ENCODE measurements around the gene BCAR3. TPM values are rescaled to one million over a fixed set of nuclear protein-coding genes. Genes with fewer than 3 reads are reported as not detected.

The BCAR3 gene
- total RNA-seq, 1 donor from 2014 or later = 22.8 TPM

GRCh38 chr1:93575621-93576284 is 105.9 kb downstream of the BCAR3 start:
- peaks cover 0 to 38% of the 10 kb centered on the region in 2 donors for H3K36me3 ChIP-seq
- H3K4me1 ChIP-seq = peaks cover 48% of the 10 kb centered on the region
- no peak overlapping the region for H3K27ac ChIP-seq
- TF ChIP-seq CTCF (IDR thresholded peaks at IDR 0.05) (no peak), POLR2AphosphoS5 (IDR thresholded peaks at IDR 0.05; ENCODE audit: insufficient read depth in 1 of 2, low read depth in 1 of 2) (no peak), POLR2A (IDR thresholded peaks at IDR 0.05) (no peak)
- intact Hi-C loops (cut with DNase I) = no loop called here
- no peaks in the 10 kb centered on the region for H3K27me3 ChIP-seq
- DNase-seq (ENCODE audit: extremely low spot score in 2 of 2) = peak in 1 of 2 donors; percentile 64
- H3K4me3 ChIP-seq = no peak overlapping the region
- no peaks in the 10 kb centered on the region for H3K9me3 ChIP-seq

- intact Hi-C loops (cut with DNase I) = no loop called here
- no peak overlapping the region for H3K27ac ChIP-seq
Measured at GRCh38 chr1:93574991-93575390, 106.6 kb downstream of the BCAR3 start.

GRCh38 chr1:93574511-93574910 is 107.1 kb downstream of the BCAR3 start:
- no peaks in the 10 kb centered on the region for H3K27me3 ChIP-seq
- H3K9me3 ChIP-seq = no peaks in the 10 kb centered on the region
- DNase-seq (ENCODE audit: extremely low spot score in 2 of 2) = peak in 1 of 2 donors; percentile 67
- no peak overlapping the region for H3K4me3 ChIP-seq
- peaks cover 0 to 50% of the 10 kb centered on the region in 2 donors for H3K36me3 ChIP-seq
- no peak overlapping the region for H3K27ac ChIP-seq
- TF ChIP-seq CTCF (IDR thresholded peaks at IDR 0.05) = no peak
- no peak for TF ChIP-seq POLR2A (IDR thresholded peaks at IDR 0.05)
- no peak for TF ChIP-seq POLR2AphosphoS5 (IDR thresholded peaks at IDR 0.05; ENCODE audit: insufficient read depth in 1 of 2, low read depth in 1 of 2)
- intact Hi-C loops (cut with DNase I) = no loop called here
- peaks cover 35% of the 10 kb centered on the region for H3K4me1 ChIP-seq

More at GRCh38 chr1:93574991-93575390, 106.6 kb downstream of the BCAR3 start:
- TF ChIP-seq CTCF (IDR thresholded peaks at IDR 0.05) = no peak
- no peak for TF ChIP-seq POLR2A (IDR thresholded peaks at IDR 0.05)
- TF ChIP-seq POLR2AphosphoS5 (IDR thresholded peaks at IDR 0.05; ENCODE audit: insufficient read depth in 1 of 2, low read depth in 1 of 2) = no peak
- Histone ChIP-seq H3K9me3 (no peaks in the 10 kb centered on the region), H3K4me1 (peaks cover 40% of the 10 kb centered on the region), H3K36me3 (peaks cover 0 to 46% of the 10 kb centered on the region in 2 donors), H3K4me3 (no peak overlapping the region), H3K27me3 (no peaks in the 10 kb centered on the region)
- no peak for DNase-seq (ENCODE audit: extremely low spot score in 2 of 2)

GRCh38 chr1:93573940-93574469 is 107.6 kb downstream of the BCAR3 start:
- peaks cover 0 to 53% of the 10 kb centered on the region in 2 donors for H3K36me3 ChIP-seq
- TF ChIP-seq CTCF (IDR thresholded peaks at IDR 0.05) = no peak
- no peak for TF ChIP-seq POLR2AphosphoS5 (IDR thresholded peaks at IDR 0.05; ENCODE audit: insufficient read depth in 1 of 2, low read depth in 1 of 2)
- no peak for TF ChIP-seq POLR2A (IDR thresholded peaks at IDR 0.05)
- no peaks in the 10 kb centered on the region for H3K9me3 ChIP-seq
- intact Hi-C loops (cut with DNase I) = no loop called here
- H3K27me3 ChIP-seq = no peaks in the 10 kb centered on the region
- DNase-seq (ENCODE audit: extremely low spot score in 2 of 2) = peak in 1 of 2 donors; percentile 29
- H3K27ac ChIP-seq = no peak overlapping the region
- H3K4me1 ChIP-seq = peaks cover 30% of the 10 kb centered on the region
- H3K4me3 ChIP-seq = no peak overlapping the region

All from vagina (tissue), 2 donors.